ENCODE data around the gene TENM4. TPM values are rescaled to one million over a fixed set of nuclear protein-coding genes. Genes with fewer than 3 reads are reported as not detected.

TENM4 gene
- total RNA-seq, 2 experiments from 2014 or later = not detected

DNA sequence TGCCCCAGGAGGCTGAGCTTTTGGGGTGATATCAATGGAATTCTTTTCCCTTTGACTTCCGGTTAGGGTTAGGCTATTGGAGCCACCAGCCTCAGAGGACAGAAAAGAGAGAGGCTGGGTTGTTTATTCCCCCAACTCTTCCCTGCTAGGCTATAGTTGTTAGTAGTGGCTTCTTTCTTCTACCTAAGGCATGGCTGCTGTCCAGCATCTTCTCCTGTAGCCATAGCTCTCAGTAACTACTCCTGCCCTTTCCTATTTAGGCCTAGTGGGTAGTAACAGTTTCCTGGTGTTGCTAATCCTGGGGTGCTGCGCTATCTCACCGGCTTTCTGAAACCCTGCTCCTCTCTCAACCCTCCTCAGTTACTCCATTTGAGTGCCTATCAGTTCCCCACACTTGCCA lies 184.9 kb downstream of the TENM4 start:
- H3K27me3 Mint-ChIP-seq = no peaks in the 10 kb centered on the region
- no peaks in the 10 kb centered on the region for H3K36me3 Mint-ChIP-seq (ENCODE audit: low read depth)
- TF ChIP-seq, protein P1, sequence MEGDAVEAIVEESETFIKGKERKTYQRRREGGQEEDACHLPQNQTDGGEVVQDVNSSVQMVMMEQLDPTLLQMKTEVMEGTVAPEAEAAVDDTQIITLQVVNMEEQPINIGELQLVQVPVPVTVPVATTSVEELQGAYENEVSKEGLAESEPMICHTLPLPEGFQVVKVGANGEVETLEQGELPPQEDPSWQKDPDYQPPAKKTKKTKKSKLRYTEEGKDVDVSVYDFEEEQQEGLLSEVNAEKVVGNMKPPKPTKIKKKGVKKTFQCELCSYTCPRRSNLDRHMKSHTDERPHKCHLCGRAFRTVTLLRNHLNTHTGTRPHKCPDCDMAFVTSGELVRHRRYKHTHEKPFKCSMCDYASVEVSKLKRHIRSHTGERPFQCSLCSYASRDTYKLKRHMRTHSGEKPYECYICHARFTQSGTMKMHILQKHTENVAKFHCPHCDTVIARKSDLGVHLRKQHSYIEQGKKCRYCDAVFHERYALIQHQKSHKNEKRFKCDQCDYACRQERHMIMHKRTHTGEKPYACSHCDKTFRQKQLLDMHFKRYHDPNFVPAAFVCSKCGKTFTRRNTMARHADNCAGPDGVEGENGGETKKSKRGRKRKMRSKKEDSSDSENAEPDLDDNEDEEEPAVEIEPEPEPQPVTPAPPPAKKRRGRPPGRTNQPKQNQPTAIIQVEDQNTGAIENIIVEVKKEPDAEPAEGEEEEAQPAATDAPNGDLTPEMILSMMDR (IDR thresholded peaks at IDR 0.05) = no peak
- no peak overlapping the region for H3K4me3 Mint-ChIP-seq
- H3K27ac Mint-ChIP-seq = no peak overlapping the region
- intact Hi-C loops (cut with micrococcal nuclease) = no loop called here
- CTCF ChIA-PET = no interaction called here
- no peaks in the 10 kb centered on the region for H3K4me1 Mint-ChIP-seq (ENCODE audit: low read depth)
- H3K9me3 Mint-ChIP-seq = no peaks in the 10 kb centered on the region
- ATAC-seq = no peak
- DNase-seq = no peak
- POLR2A ChIA-PET = no interaction called here

DNA sequence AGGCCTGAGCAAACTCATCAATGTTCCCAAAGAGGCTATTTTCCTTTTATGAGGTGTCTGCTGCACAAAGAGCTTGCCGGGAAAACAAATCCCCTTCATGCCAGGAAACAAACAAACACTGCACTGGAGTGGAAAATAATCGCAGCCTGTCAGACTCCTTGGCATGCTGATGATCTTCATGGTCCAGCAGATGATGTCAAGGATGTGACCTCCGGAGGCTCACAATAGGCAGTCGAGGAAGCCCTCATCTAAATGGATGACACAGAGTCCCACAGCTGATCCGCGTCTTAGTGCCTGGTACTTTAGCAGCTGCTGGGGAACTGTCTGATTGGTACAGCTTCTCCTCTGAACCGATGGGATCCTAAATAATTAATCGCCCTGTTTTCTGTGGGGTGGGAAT lies 187.6 kb downstream of the TENM4 start:
- CTCF ChIA-PET = no interaction called here
- Mint-ChIP-seq H3K27me3 (no peaks in the 10 kb centered on the region), H3K36me3 (ENCODE audit: low read depth) (no peaks in the 10 kb centered on the region), H3K9me3 (no peaks in the 10 kb centered on the region), H3K27ac (no peak overlapping the region), H3K4me1 (ENCODE audit: low read depth) (no peaks in the 10 kb centered on the region), H3K4me3 (no peak overlapping the region)
- intact Hi-C loops (cut with micrococcal nuclease) = no loop called here
- TF ChIP-seq, protein P1 (IDR thresholded peaks at IDR 0.05) = no peak
- ATAC-seq (no peak), DNase-seq (no peak)
- POLR2A ChIA-PET = no interaction called here

DNA sequence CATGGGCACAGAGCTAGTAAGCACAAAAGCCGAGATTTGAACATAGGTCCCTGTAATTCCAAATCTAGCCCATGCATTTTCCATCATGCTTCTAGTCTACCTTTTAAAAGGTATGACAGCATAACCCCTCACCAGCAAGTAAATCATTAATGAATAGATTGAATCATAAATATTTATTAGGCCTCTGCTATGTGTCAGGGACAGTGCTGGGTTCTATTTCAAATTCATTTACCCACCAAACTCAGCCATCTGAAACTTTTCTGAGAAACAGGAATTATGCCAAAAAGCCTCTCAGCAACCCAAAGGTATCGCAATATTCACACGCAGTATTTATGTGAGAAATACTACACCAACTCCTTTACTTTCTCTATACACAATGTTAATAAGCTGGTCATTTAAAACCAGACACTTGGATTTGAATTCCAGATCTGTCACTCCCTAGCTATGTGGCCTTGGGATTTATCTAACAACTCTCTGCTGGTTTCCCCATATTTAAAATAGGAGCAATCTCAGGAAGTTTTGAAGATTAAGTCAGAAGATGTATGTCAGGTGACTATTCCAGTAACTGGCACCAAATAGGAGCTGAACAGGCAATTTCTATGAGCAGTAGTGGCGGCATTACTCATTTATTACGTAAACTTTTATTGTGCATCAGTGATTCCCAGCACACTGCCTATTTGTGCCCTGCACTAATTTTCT lies 191.4 kb downstream of the TENM4 start:
- Mint-ChIP-seq H3K27me3 (no peaks in the 10 kb centered on the region), H3K9me3 (no peaks in the 10 kb centered on the region), H3K4me3 (no peak overlapping the region), H3K27ac (no peak overlapping the region), H3K36me3 (ENCODE audit: low read depth) (no peaks in the 10 kb centered on the region), H3K4me1 (ENCODE audit: low read depth) (no peaks in the 10 kb centered on the region)
- ChIA-PET POLR2A (no interaction called here), CTCF (no interaction called here)
- DNase-seq (no peak), ATAC-seq (no peak)
- TF ChIP-seq, protein P1 (IDR thresholded peaks at IDR 0.05) = no peak
- intact Hi-C loops (cut with micrococcal nuclease) = no loop called here

DNA sequence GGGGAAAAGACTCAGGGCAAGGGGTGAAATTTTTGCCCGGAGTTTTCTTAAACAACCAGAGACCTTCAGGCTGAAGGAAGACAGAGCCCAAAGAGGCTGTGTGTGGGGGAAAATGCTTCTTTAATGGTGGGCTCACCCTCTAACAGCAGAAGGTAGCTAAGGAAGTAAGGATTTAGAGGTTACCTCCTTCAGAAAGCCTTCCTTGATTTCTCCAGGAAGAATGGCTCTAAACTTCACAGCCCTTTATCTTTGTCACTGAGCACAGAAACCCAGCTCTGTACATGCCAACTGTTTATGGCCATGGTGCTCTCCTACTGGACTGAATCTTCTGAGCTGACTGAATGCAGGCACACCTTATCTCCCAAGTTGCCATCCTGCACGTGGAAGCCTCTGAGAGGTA lies 196.0 kb downstream of the TENM4 start:
- H3K9me3 Mint-ChIP-seq = no peaks in the 10 kb centered on the region

DNA sequence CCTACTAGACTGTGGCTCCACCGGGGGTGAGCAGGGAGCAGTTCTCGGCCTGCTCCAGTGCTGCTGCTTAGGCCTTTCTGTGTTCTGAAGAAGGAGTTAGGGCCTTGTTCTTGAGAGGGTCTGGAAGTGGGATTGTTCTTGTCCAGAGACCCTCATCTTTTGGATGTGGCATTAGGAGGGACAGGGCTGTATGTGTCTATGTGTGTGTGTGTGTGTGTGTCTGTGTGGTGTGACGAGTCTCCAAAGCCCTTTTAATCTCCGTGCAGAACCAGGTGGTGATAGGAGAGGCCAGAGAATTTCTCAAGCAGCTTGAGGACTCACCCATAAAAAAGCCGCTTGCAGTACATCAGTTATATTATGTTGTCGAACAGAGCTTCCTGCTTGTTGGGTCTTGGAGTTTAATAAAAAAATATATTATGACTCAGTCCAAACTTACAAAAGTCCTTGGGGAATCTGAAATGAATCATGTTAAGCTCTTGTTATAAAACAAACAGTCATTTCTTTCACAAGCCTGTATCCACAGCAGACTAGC lies 196.5 kb downstream of the TENM4 start:
- Mint-ChIP-seq H3K4me1 (ENCODE audit: low read depth) (no peaks in the 10 kb centered on the region), H3K9me3 (no peaks in the 10 kb centered on the region), H3K4me3 (no peak overlapping the region), H3K36me3 (ENCODE audit: low read depth) (no peaks in the 10 kb centered on the region), H3K27ac (no peak overlapping the region), H3K27me3 (peaks cover 2% of the 10 kb centered on the region)
- CTCF ChIA-PET = no interaction called here
- DNase-seq (no peak), ATAC-seq (no peak)
- POLR2A ChIA-PET = no interaction called here
- TF ChIP-seq, protein P1 (IDR thresholded peaks at IDR 0.05) = no peak
- intact Hi-C loops (cut with micrococcal nuclease) = no loop called here

More for the DNA sequence above, 196.0 kb downstream of the TENM4 start:
- CTCF ChIA-PET = no interaction called here
- DNase-seq (no peak), ATAC-seq (no peak)
- Mint-ChIP-seq H3K27me3 (peaks cover 2% of the 10 kb centered on the region), H3K27ac (no peak overlapping the region), H3K36me3 (ENCODE audit: low read depth) (no peaks in the 10 kb centered on the region), H3K4me1 (ENCODE audit: low read depth) (no peaks in the 10 kb centered on the region), H3K4me3 (no peak overlapping the region)
- POLR2A ChIA-PET = no interaction called here
- TF ChIP-seq, protein P1 (IDR thresholded peaks at IDR 0.05) = no peak
- intact Hi-C loops (cut with micrococcal nuclease) = no loop called here

All from activated CD8-positive, alpha-beta T cell treated with anti-CD3 and anti-CD28 coated beads for 36 hours (primary cell).